LNCAP (cell line): Measurements from ENCODE around the gene SCYGR5.

ENCODE experiments used
- TF ChIP-seq, protein P1 (sequence below): fragments of 450-650 bp; IDR thresholded peaks from 2 replicates; pipeline ENCODE4 v1.5.1; 2017; ENCODE audit warnings: mild to moderate bottlenecking

The SCYGR5 gene

DNA sequence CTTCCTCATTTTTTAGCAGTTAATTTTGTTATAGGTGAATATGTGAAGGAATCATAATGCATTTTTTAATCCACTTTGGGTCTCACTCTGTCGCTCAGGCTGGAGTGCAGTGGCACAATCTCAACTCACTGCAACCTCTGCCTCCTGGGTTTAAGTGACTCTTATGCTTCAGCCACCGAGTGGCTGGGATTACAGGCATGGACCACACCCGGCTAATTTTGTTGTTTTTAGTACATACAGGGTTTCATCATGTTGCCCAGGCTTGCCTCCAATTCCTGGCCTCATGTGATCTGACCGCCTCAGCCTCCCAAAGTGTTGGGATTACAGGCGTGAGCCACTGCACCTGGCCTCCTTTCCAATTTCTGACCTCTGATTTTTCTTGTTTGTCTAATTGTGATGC is 17.7 kb downstream of the SCYGR5 start:
- TF ChIP-seq, protein P1, sequence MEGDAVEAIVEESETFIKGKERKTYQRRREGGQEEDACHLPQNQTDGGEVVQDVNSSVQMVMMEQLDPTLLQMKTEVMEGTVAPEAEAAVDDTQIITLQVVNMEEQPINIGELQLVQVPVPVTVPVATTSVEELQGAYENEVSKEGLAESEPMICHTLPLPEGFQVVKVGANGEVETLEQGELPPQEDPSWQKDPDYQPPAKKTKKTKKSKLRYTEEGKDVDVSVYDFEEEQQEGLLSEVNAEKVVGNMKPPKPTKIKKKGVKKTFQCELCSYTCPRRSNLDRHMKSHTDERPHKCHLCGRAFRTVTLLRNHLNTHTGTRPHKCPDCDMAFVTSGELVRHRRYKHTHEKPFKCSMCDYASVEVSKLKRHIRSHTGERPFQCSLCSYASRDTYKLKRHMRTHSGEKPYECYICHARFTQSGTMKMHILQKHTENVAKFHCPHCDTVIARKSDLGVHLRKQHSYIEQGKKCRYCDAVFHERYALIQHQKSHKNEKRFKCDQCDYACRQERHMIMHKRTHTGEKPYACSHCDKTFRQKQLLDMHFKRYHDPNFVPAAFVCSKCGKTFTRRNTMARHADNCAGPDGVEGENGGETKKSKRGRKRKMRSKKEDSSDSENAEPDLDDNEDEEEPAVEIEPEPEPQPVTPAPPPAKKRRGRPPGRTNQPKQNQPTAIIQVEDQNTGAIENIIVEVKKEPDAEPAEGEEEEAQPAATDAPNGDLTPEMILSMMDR: no peak

DNA sequence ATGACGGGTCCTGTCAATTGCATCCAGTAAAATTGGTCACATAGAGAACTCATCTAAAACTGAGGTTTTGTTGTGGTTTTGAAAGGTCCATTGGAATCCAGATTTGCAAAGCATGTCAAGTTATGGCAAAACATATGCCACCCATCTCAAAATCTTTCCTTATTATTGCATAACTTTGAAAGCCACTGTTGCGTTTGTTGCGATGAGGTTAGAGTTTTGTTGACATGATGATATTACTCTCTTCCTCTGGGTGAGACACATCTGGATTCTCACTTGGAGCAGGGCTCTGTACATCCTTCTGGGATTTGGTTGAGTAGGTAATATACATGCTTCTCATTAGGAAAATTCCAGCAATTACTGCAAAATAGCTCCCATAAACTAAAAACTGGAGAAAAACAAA is 20.6 kb downstream of the SCYGR5 start:
- TF ChIP-seq, protein P1: no peak

DNA sequence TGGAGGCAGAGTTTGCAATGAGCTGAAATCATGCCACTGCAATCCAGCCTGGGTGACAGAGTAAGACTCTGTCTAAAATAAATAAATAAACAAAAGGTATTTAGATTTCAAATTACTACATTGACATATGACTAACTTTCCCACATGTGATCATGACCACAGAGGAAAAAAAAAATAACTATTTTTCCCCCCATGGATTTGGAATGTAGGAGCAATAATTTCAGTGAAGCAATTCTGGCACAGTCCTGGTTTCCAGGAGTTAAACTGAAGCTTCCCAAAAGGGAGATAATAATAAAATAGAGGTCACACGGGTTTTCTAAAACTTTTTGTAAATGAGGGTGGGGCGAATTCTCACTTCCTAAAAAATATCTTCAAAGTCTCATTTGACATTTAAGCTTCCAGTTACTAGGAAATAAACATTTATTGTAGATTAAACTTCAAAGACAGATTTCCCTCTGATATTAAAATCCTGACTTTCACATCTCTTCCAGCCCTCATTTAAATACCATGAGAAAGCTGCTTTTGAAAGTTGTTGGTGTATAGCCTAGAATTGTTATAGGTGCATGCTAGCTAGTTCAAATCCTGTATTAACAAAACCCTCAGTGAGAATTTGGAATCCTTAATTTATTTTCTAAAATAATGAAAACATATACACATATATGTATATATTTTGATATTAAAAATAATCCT is 30.5 kb downstream of the SCYGR5 start:
- TF ChIP-seq, protein P1: no peak

DNA sequence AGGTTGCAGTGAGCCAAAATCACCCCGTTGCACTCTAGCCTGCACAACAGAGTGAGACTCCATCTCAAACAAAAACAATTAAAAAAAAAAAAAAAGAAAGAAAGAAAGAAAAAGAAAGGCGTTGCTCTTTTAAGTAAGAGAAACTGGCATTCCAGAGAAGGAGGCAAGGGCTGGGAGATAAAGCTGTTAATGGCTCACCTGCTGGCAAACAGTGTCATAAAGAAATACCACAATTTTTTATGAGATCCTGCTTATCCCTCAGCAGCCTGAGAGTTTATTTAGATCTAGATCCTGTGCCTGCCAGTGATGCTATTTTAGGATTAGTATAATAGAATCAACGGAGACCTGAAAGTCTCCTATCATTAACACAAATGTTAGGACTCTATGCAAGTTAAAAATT is 35.0 kb downstream of the SCYGR5 start:
- TF ChIP-seq, protein P1: no peak

DNA sequence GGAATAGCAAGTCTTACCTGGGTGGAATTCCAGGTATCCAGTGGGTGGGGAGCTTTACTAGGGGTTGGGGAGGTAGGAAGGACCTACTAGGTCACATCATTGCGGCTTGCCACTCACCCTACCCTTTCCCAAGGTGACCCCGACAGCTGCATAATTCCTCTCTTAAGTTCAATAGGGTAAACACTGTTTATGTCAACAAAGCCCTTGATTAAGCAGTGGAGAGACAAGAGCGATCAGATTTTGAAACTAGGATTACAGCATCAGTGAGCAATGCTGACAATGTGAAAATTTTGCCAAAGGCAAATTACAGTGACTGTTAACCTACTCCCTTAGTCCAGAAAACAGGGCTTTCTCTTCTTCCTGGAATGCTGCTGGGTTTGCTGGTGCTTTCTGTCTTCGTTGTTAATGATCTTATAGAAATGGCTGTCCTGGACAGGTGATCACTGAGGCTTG is 36.7 kb downstream of the SCYGR5 start:
- TF ChIP-seq, protein P1: no peak

DNA sequence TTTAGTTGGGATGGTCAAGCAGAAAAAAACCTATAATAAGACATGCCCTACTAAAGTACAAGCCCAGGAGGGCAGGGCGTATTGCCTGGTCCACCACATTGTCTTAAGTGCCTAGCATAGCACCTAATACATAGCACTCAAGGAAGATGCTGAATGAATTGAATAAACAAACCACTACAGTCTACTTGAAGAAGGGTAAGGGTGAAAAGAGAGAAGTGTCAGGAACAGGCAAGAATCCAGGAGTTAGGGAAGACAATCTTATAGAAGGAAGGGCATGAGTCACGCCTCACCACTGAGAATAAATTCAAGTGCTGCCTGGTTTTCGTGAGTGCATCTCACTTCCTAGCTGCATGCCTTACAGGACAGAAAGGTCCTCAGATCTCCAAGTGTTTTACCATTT is 37.4 kb downstream of the SCYGR5 start:
- TF ChIP-seq, protein P1: no peak

DNA sequence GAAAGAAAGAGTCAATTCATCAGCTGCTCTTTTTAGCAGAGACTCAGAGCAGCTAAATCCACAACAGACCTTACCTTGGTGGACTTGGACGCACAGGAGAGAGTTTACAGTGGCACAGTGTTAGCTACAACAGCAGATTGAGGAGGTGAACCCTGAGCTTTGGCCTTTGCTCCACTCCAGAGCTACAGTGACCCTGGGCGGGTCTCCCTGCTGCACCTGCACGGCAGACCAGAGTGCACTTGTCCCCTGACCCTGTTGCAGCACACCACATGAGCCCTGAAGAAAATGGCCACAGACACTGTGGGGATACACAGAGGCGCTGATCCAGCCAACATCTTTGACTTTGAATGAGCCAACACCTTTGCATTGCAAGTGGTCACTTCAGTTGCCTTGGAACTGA is 40.3 kb downstream of the SCYGR5 start:
- TF ChIP-seq, protein P1: no peak

DNA sequence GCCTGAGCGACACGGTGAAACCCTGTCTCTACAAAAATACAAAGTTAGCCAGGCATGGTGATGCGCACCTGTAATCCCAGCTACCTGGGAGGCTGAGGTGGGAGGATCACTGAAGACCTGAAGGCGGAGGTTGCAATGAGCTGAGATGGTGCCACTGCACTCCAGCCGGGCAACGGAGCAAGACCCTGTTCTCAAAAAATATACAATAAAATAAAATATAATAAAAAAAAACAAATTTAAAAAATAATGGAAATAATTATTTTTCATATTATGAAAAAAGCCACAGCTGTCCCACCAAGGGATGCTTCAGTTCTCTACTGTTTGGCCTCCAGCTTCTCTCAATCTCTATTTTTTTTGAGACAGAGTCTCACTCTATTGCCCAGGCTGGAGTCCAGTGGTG is 40.8 kb downstream of the SCYGR5 start:
- TF ChIP-seq, protein P1: no peak
